NCI-H2227 treated with DMSO at 0.1 percent for 48 hours (cell line): ENCODE data around the gene FGF19.

Source experiments
- DNase-seq: peaks from one replicate; lab custom pipeline; 2025; lab: John Stamatoyannopoulos, UW

FGF19 gene

DNA sequence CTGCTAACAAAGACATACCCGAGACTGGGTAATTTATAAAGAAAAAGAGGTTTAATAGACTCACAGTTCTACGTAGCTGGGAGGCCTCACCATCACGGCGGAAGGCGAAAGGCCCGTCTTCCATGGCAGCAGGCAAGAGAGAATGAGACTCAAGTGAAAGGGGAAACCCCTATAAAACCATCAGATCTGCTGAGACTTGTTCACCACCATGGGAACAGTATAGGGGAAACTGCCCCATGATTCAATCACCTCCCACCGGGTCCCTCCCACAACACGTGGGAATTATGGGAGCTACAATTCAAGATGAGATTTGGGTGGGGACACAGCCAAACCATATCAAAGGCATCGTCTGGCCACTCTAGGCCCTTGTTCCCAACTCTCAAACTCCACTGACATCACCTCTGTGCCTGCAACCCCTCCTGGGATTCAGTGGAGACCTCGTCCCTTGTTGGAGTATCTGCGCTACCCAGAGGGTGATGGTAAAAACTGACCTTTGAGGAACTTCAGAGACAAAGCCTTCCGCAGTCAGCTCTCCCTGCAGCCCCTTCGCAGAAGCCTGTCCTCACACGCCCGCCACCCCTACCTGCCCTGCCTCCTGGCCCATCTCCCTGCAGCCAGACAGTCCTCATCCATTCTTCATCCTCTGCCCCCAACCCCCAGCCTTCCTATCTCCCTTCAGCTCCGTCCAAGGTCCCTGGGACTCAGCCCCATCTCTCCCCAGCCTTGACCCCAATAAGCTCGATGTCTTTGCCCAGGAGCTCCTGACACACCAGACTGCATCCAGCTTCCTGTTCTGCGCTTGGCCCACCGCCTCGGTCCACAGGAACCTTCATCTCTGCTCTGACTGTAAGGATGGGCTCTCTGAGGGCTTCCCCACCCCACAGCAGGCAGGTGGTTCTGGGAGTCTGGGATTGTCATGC lies 47.0 kb downstream of the FGF19 start:
- DNase-seq: no peak

DNA sequence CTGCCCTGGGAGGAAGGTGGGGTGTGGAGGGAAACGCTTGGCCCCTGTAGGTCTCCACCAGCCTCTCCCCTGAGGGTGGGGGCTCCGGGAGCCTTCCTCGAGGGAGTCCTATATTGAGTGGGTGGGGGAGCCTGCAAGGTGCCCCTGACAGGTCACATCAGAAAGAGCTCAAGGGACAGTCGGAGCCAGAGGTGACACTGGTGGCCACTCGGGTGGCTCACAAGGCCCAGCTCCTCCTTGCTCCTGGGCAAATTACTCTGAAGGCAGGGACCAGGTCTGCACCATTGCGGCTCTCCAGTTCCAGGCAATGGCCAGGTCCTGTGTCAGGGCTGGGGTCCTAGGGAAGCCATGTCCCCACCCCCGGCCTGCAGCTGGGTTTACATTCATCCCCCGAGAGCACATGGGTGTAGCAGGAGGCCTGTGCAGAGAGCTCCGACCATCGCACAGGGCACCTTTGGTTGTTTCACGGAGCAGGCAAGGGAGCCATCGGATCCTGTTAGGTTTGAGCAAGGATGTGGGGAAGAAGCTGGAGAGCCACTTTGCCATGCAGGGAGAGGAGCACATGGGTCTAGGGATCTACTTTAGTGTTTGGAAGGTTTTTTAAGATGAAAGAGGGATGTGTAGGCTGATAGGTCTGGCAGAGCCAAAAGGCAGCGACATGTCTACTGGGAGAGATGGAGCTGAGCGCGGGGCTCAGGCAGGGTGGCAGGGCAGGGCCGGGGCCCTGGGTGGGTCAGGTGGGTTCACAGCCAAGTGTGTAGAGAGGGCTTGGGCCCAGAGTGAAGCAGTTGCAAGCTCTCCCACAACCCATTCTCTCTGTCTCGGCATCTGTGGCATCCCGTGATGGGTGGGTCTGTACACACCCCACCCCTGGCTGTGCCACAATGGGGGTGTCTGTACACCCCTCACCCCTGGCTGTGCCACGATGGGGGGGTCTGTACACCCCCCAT lies 48.1 kb downstream of the FGF19 start:
- DNase-seq: no peak

DNA sequence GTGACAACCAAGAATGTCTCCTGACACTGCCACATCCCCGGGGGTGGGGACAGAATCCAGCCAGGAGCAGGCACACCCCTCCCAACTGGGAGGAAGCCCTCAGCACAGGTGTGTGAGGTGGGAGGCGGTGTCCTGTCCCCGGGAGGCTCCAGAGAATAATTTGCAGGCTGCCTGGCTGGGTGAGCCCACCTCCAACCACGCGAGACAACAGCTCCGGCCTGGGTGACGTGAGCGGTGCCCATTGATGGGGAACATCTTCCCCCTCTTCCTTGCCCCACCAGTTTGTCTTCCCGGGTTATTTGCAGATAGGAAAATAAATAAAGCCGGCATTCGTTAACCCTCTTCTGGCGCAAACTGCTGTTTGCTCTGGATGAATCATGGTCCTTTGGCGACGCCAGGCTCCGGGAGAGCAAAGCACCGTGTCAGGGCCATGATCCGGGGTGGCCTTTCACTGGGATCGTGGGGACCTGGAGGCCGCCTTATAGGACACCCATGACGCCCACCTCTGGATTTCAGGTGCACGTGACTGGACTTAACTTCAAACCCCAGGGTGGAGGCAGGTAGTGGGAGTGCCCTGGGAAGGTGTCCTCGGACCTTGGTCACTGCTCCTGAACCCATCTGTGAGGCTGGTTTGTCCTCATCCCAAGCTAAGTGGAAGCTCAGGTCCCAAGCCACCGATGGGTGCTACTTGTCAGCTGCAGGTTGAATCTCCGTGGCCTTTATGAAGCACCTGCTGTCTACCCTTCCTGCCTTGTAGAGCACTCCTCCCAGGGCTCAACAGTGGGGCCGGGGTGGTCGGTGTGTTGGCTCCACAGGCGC lies 49.0 kb downstream of the FGF19 start:
- no peak for DNase-seq

DNA sequence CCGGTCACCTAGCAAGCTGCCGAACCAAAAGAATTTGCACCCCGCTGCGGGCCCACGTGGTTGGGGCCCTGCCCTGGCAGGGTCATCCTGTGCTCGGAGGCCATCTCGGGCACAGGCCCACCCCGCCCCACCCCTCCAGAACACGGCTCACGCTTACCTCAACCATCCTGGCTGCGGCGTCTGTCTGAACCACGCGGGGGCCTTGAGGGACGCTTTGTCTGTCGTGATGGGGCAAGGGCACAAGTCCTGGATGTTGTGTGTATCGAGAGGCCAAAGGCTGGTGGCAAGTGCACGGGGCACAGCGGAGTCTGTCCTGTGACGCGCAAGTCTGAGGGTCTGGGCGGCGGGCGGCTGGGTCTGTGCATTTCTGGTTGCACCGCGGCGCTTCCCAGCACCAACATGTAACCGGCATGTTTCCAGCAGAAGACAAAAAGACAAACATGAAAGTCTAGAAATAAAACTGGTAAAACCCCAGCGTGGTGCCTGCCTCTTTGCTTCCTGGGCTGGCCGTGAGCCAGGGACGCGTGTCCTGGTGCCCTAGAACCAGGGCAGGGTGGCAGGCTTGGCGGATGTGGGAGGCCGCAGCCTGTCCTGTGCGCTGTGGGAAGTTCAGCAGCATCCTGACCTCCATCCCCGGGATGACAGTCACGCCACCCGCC lies 49.7 kb downstream of the FGF19 start:
- DNase-seq: no peak

DNA sequence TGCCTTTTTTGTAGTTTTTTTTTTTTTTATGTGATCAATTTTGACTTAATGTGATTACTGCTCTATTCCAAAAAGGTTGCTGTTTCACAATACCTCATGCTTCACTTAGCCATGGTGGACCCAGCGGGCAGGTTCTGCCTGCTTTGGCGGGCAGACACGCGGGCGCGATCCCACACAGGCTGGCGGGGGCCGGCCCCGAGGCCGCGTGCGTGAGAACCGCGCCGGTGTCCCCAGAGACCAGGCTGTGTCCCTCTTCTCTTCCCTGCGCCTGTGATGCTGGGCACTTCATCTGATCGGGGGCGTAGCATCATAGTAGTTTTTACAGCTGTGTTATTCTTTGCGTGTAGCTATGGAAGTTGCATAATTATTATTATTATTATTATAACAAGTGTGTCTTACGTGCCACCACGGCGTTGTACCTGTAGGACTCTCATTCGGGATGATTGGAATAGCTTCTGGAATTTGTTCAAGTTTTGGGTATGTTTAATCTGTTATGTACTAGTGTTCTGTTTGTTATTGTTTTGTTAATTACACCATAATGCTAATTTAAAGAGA lies 50.3 kb downstream of the FGF19 start:
- DNase-seq: no peak

DNA sequence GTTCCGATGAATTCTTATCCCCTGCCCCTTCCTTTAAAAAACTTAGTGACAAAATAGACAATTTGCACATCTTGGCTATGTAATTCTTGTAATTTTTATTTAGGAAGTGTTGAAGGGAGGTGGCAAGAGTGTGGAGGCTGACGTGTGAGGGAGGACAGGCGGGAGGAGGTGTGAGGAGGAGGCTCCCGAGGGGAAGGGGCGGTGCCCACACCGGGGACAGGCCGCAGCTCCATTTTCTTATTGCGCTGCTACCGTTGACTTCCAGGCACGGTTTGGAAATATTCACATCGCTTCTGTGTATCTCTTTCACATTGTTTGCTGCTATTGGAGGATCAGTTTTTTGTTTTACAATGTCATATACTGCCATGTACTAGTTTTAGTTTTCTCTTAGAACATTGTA lies 50.8 kb downstream of the FGF19 start:
- DNase-seq: no peak

DNA sequence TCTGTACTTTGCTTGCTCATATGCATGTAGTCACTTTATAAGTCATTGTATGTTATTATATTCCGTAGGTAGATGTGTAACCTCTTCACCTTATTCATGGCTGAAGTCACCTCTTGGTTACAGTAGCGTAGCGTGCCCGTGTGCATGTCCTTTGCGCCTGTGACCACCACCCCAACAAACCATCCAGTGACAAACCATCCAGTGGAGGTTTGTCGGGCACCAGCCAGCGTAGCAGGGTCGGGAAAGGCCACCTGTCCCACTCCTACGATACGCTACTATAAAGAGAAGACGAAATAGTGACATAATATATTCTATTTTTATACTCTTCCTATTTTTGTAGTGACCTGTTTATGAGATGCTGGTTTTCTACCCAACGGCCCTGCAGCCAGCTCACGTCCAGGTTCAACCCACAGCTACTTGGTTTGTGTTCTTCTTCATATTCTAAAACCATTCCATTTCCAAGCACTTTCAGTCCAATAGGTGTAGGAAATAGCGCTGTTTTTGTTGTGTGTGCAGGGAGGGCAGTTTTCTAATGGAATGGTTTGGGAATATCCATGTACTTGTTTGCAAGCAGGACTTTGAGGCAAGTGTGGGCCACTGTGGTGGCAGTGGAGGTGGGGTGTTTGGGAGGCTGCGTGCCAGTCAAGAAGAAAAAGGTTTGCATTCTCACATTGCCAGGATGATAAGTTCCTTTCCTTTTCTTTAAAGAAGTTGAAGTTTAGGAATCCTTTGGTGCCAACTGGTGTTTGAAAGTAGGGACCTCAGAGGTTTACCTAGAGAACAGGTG lies 51.8 kb downstream of the FGF19 start:
- DNase-seq: no peak

DNA sequence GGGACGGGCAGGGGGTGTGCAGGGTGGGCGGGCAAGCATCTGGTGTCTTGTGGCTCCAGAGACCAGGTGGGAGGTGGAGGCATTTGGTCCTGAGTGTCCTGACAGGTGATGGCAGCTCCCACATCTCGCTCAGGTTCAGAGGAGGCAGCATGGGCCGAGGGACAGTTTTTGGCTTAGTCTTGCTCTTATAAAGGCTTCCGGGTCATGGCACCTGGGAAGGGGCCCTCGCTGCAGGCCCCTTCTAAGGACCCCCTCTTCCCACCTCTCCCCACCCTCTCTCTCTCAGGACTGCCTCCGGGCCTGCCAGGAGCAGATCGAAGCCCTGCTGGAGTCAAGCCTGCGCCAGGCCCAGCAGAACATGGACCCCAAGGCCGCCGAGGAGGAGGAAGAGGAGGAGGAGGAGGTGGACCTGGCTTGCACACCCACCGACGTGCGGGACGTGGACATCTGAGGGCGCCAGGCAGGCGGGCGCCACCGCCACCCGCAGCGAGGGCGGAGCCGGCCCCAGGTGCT lies 52.9 kb downstream of the FGF19 start:
- no peak for DNase-seq

DNA sequence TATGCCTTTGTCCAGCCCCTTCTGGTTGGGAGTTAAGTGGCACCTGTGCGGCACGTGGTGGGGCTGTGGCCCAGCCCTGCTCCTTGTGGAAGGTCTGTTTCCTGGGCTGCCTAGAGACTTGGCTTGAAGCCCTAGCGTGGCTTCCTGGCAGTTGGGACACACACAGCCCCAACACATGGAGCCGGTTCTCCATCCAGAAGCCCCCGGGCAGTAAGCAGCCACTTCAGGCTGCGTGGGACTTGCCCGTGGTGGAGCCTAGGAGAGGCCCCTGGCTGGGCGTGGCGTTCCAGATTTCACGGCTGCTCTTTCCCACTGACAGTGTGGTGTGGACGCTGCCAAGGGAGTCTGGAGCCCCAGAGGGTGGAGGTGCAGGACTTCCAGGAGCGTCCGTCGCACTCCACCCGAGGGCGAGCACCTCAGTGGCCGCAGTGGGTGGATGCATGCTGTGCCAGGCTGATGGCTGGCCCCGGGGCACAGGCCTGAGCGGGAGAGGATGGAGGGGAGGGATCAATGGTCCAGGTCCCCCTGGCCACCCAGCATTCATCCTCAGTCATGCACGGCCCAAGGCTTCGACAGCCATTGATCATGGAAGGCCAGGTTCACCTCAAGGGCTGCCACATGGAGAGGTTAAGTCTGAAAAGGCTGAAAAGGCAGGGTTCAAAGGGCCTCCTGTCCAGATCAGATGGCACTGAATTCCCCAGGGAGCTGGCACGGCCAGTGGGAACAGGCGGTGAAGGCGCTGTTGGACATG lies 53.6 kb downstream of the FGF19 start:
- no peak for DNase-seq

DNA sequence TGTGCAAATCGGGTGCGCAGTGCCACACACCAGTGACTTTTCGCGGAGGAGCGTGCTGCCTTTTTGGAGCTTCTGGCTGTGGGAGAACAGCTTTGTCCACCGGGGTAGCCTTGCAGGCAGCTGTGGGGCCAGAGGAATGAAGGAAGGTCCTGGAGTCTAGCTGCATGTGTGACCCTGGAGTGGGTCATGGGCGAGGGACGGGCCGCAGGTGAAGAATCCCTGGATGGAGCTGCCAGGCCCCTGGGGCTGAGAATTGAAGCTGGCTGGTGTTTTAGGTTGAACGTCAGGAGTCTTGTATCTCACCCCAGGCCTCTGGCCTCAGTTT lies 54.3 kb downstream of the FGF19 start:
- DNase-seq: no peak

DNA sequence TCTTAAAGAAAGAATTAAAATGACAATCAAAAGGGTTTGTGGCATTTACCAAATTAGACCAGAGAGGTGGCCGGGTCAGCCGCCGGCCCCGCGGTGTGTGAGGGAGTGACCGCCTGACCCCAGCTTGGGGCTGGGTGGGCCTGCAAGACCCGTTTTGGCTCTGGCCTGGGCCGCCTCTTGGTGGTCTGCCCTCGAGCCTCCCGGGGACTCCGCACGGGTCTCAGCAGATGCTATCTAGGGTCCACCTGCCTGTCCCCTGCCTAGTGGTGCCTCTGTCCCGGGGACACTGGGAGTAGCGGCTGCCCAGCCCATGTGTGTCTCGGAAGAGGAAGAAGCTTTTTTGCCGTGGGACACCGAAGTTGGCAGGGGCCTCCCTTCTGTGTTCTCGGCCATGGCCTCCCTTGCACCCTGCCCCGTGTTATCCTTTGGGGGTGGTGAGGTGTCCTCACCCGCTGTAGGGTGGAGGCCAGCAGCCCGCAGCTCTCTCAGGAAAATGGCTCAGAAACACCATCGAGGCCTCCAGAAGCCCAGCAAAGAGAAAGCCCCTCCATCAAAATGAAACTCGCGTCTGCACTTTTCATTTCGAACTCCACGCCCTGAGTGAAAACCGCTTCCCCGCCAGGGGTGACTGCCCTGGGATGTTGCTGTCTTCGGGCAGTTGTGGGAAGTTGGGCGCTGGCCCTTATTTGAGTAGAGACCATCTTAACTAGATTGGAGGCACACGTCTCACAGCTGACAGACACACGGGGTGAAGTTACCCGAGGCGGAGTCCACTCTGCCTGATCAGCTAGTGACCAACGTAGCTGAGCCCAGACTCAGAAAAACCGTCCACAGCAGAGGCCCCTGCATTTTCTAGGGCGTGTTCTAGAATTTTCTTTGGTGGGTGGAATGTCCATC lies 54.9 kb downstream of the FGF19 start:
- DNase-seq: no peak
